Calu3 (cell line): ENCODE measurements around the gene CEP19. TPM values are rescaled to one million over a fixed set of nuclear protein-coding genes. Genes with fewer than 3 reads are reported as not detected.

Source experiments
- BruUV-seq: library from RNA; stranded (reverse); fragments of 400-500 nt; replicated peaks from 2 replicates; lab custom pipeline; 2021; lab: Mats Ljungman, UMichigan
- CTCF ChIA-PET: fragments of 300-600 bp; sonication (Branson Sonifier 250); formaldehyde crosslinking; loops from one replicate; lab custom pipeline; 2022; ENCODE audit warnings: antibody characterized with exemption; lab: Charles Lee
- DNase-seq: peaks from one replicate; pipeline ENCODE4 v3.0.0; 2022
- H3K27ac Mint-ChIP-seq: one replicate; pipeline ENCODE4 v1.8.0; 2022; ENCODE audit warnings: mixed read lengths; ENCODE audit not compliant: unreplicated experiment
- H3K27me3 Mint-ChIP-seq: one replicate; pipeline ENCODE4 v1.8.0; 2022; ENCODE audit warnings: mixed read lengths; ENCODE audit not compliant: unreplicated experiment
- H3K36me3 Mint-ChIP-seq: one replicate; pipeline ENCODE4 v1.8.0; 2022; ENCODE audit warnings: mild to moderate bottlenecking, moderate library complexity, mixed read lengths; ENCODE audit not compliant: insufficient read depth, unreplicated experiment
- H3K4me1 Mint-ChIP-seq: one replicate; pipeline ENCODE4 v1.8.0; 2022; ENCODE audit warnings: mild to moderate bottlenecking, low read depth, mixed read lengths; ENCODE audit not compliant: unreplicated experiment
- H3K4me3 Mint-ChIP-seq: one replicate; pipeline ENCODE4 v1.8.0; 2022; ENCODE audit warnings: mild to moderate bottlenecking, low read depth, moderate library complexity, mixed read lengths; ENCODE audit not compliant: unreplicated experiment
- H3K9me3 Mint-ChIP-seq: one replicate; pipeline ENCODE4 v1.8.0; 2022; ENCODE audit warnings: low read depth, mixed read lengths; ENCODE audit not compliant: unreplicated experiment
- intact Hi-C: fragments of 100-400 bp; cut with micrococcal nuclease; formaldehyde crosslinking; loops from one replicate; pipeline ENCODE4 v1.10.0; 2022; ENCODE audit not compliant: unreplicated experiment
- total RNA-seq: library from RNA; stranded (reverse); gene quantifications from 2 replicates; pipeline ENCODE4 v1.2.3, GENCODE V29; 2022
- TF ChIP-seq, protein P1 (sequence below): fragments of 200-600 bp; IDR thresholded peaks from one replicate; pipeline ENCODE4 v1.8.0; 2022; ENCODE audit warnings: antibody characterized with exemption; ENCODE audit not compliant: unreplicated experiment

Gene CEP19
- total RNA-seq, 1 experiment from 2014 or later, result 1.7 TPM

DNA sequence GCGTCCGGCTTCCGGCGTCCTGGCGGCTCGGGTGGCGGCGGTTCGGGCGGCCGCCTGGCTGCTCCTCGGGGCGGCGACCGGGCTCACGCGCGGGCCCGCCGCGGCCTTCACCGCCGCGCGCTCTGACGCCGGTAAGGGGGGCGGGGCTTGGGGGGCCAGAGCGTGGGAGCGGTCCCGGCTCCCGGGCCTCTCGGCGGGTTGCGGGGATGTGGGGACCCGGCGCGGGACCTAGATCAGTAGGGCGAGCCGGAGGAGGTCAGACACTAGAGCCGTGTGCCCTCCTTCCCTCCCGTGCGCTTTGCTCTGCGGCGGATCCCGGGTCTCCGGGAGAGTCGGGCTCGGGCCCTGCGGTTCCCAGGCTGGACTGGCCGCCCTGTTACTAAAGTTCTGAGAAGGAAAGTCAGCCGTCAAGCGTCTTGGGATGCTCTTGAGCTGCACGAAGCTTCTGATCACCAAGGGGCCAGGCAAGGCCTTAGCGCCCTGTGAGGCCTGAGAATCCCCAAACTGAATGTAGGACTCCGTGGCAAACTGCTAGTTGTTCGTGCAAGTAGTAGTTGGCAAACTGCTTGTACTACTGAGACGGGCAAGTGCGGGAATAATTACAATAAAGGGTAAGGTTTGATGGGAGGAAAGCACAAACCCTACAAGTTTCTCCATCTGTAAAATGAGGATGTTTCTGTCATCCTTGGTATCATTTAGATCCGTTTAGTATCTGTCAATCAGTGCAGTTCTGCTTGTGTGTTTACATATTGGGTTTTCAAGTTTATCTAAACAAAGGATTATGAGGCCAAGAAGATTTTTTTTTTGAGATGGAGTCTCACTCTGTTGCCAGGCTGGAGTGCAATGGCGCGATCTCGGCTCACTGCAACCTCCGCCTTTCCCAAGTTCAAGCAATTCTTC lies 714 bp upstream of the CEP19 start:
- Mint-ChIP-seq H3K27ac (no peak overlapping the region), H3K36me3 (peaks cover 19% of the 10 kb centered on the region), H3K9me3 (no peaks in the 10 kb centered on the region), H3K27me3 (no peaks in the 10 kb centered on the region), H3K4me1 (peaks cover 18% of the 10 kb centered on the region), H3K4me3 (peak overlapping the region; percentile 90)
- BruUV-seq, result TSS peak; percentile 58
- intact Hi-C loops, result no loop called here
- CTCF ChIA-PET, result no interaction called here
- DNase-seq, result peak; percentile 69
- TF ChIP-seq, protein P1, sequence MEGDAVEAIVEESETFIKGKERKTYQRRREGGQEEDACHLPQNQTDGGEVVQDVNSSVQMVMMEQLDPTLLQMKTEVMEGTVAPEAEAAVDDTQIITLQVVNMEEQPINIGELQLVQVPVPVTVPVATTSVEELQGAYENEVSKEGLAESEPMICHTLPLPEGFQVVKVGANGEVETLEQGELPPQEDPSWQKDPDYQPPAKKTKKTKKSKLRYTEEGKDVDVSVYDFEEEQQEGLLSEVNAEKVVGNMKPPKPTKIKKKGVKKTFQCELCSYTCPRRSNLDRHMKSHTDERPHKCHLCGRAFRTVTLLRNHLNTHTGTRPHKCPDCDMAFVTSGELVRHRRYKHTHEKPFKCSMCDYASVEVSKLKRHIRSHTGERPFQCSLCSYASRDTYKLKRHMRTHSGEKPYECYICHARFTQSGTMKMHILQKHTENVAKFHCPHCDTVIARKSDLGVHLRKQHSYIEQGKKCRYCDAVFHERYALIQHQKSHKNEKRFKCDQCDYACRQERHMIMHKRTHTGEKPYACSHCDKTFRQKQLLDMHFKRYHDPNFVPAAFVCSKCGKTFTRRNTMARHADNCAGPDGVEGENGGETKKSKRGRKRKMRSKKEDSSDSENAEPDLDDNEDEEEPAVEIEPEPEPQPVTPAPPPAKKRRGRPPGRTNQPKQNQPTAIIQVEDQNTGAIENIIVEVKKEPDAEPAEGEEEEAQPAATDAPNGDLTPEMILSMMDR, result no peak

GRCh38 chr3:196708467-196708866 lies 3.6 kb downstream of the CEP19 start:
- no peak for DNase-seq
- H3K4me1 Mint-ChIP-seq, result peaks cover 11% of the 10 kb centered on the region
- TF ChIP-seq, protein P1, result no peak
- CTCF ChIA-PET, result no interaction called here
- H3K36me3 Mint-ChIP-seq, result peaks cover 19% of the 10 kb centered on the region
- no peaks in the 10 kb centered on the region for H3K9me3 Mint-ChIP-seq
- no peaks in the 10 kb centered on the region for H3K27me3 Mint-ChIP-seq
- intact Hi-C loops, result no loop called here
- H3K4me3 Mint-ChIP-seq, result no peak overlapping the region
- BruUV-seq, result no TSS peak
- H3K27ac Mint-ChIP-seq, result no peak overlapping the region

- Mint-ChIP-seq H3K4me1 (peaks cover 11% of the 10 kb centered on the region), H3K9me3 (no peaks in the 10 kb centered on the region), H3K27ac (no peak overlapping the region), H3K36me3 (peaks cover 11% of the 10 kb centered on the region), H3K27me3 (no peaks in the 10 kb centered on the region), H3K4me3 (no peak overlapping the region)
- CTCF ChIA-PET, result no interaction called here
- intact Hi-C loops, result no loop called here
- no peak for DNase-seq
- no TSS peak for BruUV-seq
- TF ChIP-seq, protein P1, result no peak
Observed at GRCh38 chr3:196707566-196707965, 4.5 kb downstream of the CEP19 start.

DNA sequence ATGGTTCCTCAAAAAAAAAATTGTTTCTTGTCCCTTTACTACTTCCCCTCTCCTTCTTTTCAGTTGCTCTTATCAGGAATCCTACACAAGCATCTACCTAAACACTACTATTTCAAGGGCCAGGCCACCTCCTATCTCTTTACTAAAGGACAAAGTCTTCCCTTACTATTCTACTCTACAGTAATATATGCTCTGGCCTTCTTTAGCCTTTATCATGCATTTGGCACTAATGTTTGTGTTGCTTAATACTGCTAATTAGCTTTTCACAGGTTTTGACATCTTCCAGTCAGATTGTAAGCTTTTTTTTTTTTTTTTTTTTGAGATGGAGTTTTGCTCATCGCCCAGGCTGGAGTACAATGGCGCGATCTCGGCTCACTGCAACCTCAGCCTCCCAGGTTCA lies 5.3 kb downstream of the CEP19 start:
- Mint-ChIP-seq H3K27me3 (no peaks in the 10 kb centered on the region), H3K4me1 (peaks cover 10% of the 10 kb centered on the region), H3K27ac (no peak overlapping the region), H3K4me3 (no peak overlapping the region), H3K9me3 (no peaks in the 10 kb centered on the region), H3K36me3 (peaks cover 6% of the 10 kb centered on the region)
- BruUV-seq, result no TSS peak
- CTCF ChIA-PET, result interaction anchor here (0.6 kb wide), 1 partner anchor 52 kb away, joined by 5 read pairs; no protein-coding TSS in a partner anchor
- TF ChIP-seq, protein P1, result no peak
- no peak for DNase-seq
- intact Hi-C loops, result no loop called here
